A549 treated with AZD9567 at 1 μM for 4 hours (cell line): ENCODE data around the gene PHETA1. TPM values are rescaled to one million over a fixed set of nuclear protein-coding genes. Genes with fewer than 3 reads are reported as not detected.

Source experiments
- total RNA-seq: library from RNA; stranded (reverse); fragments of 200-300 nt; extraction: Qiagen RNA extraction; gene quantifications from 5 replicates; pipeline ENCODE4 v1.2.3, GENCODE V29; 2022; ENCODE audit not compliant: insufficient read depth

Gene PHETA1, protein sequence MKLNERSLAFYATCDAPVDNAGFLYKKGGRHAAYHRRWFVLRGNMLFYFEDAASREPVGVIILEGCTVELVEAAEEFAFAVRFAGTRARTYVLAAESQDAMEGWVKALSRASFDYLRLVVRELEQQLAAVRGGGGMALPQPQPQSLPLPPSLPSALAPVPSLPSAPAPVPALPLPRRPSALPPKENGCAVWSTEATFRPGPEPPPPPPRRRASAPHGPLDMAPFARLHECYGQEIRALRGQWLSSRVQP
- 8.5 to 11.2 TPM (median 10.1 TPM) in 5 replicates for total RNA-seq

DNA sequence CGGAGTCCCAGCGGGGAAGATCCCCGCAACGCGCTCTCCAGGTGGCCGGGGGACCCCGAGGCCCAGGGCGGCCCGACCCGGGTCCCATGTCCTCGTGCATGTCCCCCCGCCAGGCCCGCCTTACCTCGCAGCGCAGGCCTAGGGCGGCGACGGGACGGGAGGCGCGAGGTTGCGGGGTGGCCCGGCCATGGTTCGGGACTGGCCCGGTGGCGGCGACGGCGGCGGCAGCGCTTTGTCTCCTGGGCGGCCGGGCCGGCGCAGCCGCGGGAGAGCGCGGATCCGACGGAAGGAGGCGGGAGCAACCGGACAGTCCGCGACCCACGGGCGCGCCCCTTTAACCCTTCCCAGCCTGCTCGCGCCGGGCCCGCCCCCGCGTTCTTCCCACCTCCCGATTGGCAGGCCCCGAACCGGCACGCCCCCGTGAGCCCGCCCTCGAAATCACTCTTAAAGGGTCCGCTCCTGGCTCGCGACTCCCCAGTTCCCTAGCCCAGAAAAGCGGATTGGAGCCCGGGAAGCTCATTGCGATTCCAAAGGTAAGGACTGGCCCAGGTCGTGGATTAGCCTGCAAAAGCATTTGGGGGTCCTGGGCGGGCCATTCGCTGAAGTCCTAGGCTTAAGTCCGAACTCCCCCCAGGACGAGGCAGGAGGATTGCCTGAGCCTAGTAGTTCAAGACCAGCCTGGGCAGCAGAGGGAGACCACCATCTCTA, at the start of gene PHETA1:
TSS of gene PHETA1 (minus strand) at position 308 of the 708 bp plus-strand sequence. CDS start 5,668 bp downstream, outside the sequence.

DNA sequence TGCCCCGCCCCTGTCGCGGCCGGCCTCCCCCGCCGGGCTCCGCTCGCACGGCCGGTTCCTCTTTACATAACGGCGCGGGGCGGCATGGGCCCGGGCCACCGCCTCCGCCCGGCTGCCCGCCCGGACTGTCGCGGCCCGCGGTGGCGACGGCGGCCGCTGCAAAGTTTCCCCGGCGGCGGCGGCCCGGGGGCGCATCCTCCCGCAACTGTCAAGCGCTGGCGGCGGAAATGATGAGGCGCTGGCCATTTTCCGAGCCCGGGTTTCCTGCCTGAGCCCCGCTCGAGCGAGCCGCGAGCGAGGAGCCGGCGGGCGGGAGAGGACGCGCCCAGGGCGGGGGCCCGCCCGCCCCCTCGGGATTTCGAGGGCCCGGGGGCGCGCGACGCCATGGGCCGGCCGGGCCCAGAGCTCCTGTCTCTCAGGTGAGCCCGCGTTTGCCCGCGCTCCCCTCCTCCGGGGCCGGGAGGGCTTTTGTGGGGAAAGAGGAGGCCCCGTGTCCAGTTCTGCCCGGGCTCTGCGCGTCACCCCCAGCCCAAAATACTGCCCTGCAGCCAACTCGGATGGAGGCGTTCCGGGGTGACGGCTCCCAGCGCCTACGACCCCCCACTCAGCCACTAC, 37.1 kb upstream of the PHETA1 start, which contains the start of gene SH2B3:
TSS of gene SH2B3 (plus strand) at position 65 of the 615 bp plus-strand sequence. CDS start 12,223 bp downstream, outside the sequence.

Other genes starting within 250 kb of the PHETA1 start
- 4.9 to 5.9 TPM (median 5.4 TPM) in 5 replicates for gene SH2B3, start 36.8 kb upstream of the PHETA1 start, total RNA-seq
- 46.4 to 52.8 TPM (median 49.5 TPM) in 5 replicates for gene ATXN2, start 230.2 kb upstream of the PHETA1 start, total RNA-seq